ENCODE measurements around the gene TSSC4.

DNA sequence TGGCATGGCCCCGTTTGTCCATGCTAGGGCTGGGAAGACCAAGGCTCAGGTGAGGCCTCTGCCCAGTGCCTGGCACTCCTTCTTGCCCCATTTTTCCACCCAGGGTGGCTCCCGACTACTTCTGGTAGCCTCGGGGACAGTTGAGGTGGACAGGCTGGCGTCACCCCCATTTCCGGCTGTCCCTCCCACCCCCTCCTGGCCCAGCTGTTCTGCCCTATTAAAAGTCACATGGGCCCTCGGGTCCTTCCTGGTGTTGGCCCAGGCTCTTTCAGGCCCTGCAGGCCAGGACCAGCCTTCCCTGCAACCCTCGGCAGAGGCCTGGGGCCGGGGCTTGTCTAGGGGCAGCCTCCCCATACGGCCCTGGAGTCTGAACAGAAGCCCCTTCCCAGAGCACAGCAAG, 14.0 kb upstream of the TSSC4 start:
- TF ChIP-seq, protein P1, sequence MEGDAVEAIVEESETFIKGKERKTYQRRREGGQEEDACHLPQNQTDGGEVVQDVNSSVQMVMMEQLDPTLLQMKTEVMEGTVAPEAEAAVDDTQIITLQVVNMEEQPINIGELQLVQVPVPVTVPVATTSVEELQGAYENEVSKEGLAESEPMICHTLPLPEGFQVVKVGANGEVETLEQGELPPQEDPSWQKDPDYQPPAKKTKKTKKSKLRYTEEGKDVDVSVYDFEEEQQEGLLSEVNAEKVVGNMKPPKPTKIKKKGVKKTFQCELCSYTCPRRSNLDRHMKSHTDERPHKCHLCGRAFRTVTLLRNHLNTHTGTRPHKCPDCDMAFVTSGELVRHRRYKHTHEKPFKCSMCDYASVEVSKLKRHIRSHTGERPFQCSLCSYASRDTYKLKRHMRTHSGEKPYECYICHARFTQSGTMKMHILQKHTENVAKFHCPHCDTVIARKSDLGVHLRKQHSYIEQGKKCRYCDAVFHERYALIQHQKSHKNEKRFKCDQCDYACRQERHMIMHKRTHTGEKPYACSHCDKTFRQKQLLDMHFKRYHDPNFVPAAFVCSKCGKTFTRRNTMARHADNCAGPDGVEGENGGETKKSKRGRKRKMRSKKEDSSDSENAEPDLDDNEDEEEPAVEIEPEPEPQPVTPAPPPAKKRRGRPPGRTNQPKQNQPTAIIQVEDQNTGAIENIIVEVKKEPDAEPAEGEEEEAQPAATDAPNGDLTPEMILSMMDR (IDR thresholded peaks at IDR 0.05): no peak
- no peak for TF ChIP-seq POLR2A (IDR thresholded peaks at IDR 0.05)
